K562 (cell line): ENCODE results near the gene JPT2. TPM values are rescaled to one million over a fixed set of nuclear protein-coding genes. Genes with fewer than 3 reads are reported as not detected.

Experiments
- BHLHE40 ChIP-seq: IDR thresholded peaks from 2 replicates; pipeline ENCODE4 v1.6.1; 2011; ENCODE audit warnings: low read length, improper control_type of control experiment
- CC2D1A ChIP-seq: fragments of 450-650 bp; IDR thresholded peaks from 2 replicates; pipeline ENCODE4 v1.6.1; 2017; ENCODE audit warnings: mild to moderate bottlenecking
- CLOCK ChIP-seq: fragments of 250-450 bp; sonication (Bioruptor Pico); IDR thresholded peaks from 2 replicates; pipeline ENCODE4 v1.4.0; 2020; ENCODE audit warnings: mild to moderate bottlenecking, moderate library complexity, borderline replicate concordance
- CTCFL ChIP-seq: IDR thresholded peaks from 2 replicates; pipeline ENCODE4 v1.6.1; 2011; ENCODE audit warnings: borderline replicate concordance, low read depth, mild to moderate bottlenecking, moderate library complexity, low read length; ENCODE audit not compliant: insufficient read depth, poor library complexity, severe bottlenecking
- E2F4 ChIP-seq: sonication (generic); formaldehyde crosslinking; IDR thresholded peaks from 2 replicates; pipeline ENCODE4 v1.8.0; 2022; ENCODE audit warnings: mild to moderate bottlenecking, low read depth, missing genetic modification reagents
- FOXM1 ChIP-seq, 2 experiments: fragments of 450-650 bp in 1 of 2; sonication (generic) in 1 of 2; formaldehyde crosslinking in 1 of 2; IDR thresholded peaks; 2 replicates each; pipeline versions ENCODE4 v1.6.1 to v1.9.0; 2017 to 2022; ENCODE audit warnings: low read depth in 2 of 2, mild to moderate bottlenecking in 2 of 2, missing genetic modification reagents in 1 of 2, moderate library complexity in 1 of 2
- KLF16 ChIP-seq: IDR thresholded peaks from 2 replicates; pipeline ENCODE4 v1.6.1; 2016; ENCODE audit warnings: antibody characterized with exemption
- MEIS2 ChIP-seq: fragments of 450-650 bp; IDR thresholded peaks from 2 replicates; pipeline ENCODE4 v1.6.1; 2014; ENCODE audit warnings: mild to moderate bottlenecking; ENCODE audit not compliant: partially characterized antibody
- MYC ChIP-seq, 2 experiments: fragments of 250-450 bp in 1 of 2; sonication (Bioruptor Pico) in 1 of 2; IDR thresholded peaks; 2 replicates each; pipeline versions ENCODE4 v1.5.1 to v1.6.1; 2012 to 2021; ENCODE audit warnings: low read depth in 2 of 2, borderline replicate concordance in 1 of 2, improper control_type of control experiment in 1 of 2, low read length in 1 of 2, mild to moderate bottlenecking in 1 of 2, moderate library complexity in 1 of 2
- RAD21 ChIP-seq, 2 experiments: fragments of 250-450 bp in 1 of 2; fragments of 450-650 bp in 1 of 2; sonication (Bioruptor Pico) in 1 of 2; formaldehyde crosslinking in 1 of 2; IDR thresholded peaks in 1 of 2; conservative IDR thresholded peaks in 1 of 2; 2 replicates each; pipeline versions ENCODE4 v1.4.0 to v1.8.0; 2020 to 2022; ENCODE audit warnings: mild to moderate bottlenecking in 2 of 2, moderate library complexity in 1 of 2
- RBM34 ChIP-seq: fragments of 200-400 bp; formaldehyde crosslinking; IDR thresholded peaks from 2 replicates; pipeline ENCODE4 v1.6.1; 2018; ENCODE audit warnings: low read length, borderline replicate concordance; ENCODE audit not compliant: insufficient read depth
- SMARCE1 ChIP-seq: fragments of 450-650 bp; IDR thresholded peaks from 2 replicates; pipeline ENCODE4 v1.7.1; 2016; ENCODE audit warnings: mild to moderate bottlenecking
- SP2 ChIP-seq: IDR thresholded peaks from 2 replicates; pipeline ENCODE4 v1.6.1; 2011; ENCODE audit warnings: mild to moderate bottlenecking, low read depth, low read length, moderate library complexity; ENCODE audit not compliant: poor library complexity, severe bottlenecking; ENCODE audit errors: extremely low read depth
- TAF1 ChIP-seq: IDR thresholded peaks from 2 replicates; pipeline ENCODE4 v1.6.1; 2011; ENCODE audit warnings: mild to moderate bottlenecking, low read length, moderate library complexity; ENCODE audit not compliant: insufficient read depth, control insufficient read depth, severe bottlenecking; ENCODE audit errors: extremely low read depth
- ZNF398 ChIP-seq: fragments of 250-450 bp; sonication (Bioruptor Pico); IDR thresholded peaks from 2 replicates; pipeline ENCODE4 v1.8.0; 2021; ENCODE audit warnings: moderate library complexity, mild to moderate bottlenecking, inconsistent platforms
- polyA plus RNA-seq, 8 experiments: library from polyadenylated mRNA; depleted of rRNA in 4 of 8; stranded (reverse) in 5 of 8; unstranded in 3 of 8; fragments of >200 nt; fragmentation: Nextera tagmentation in 2 of 8; fragmentation: Illumina TruSeq in 1 of 8; extraction: Ambion mirVana in 2 of 8; extraction: Trizol in 1 of 8; gene quantifications; 2 replicates each; pipeline versions ENCODE4 v1.2.1 to v1.2.3, GENCODE V29; 2011 to 2014; ENCODE audit warnings: inconsistent platforms in 1 of 8, missing spikeins in 1 of 8
- total RNA-seq, 7 experiments: library from RNA; depleted of rRNA in 6 of 7; stranded (reverse); fragments of >200 nt in 6 of 7; fragmentation: Illumina TruSeq in 2 of 7; extraction: Trizol in 2 of 7; gene quantifications; 2 replicates each; pipeline versions ENCODE4 v1.2.1 to v1.2.3, GENCODE V29; 2011 to 2021; ENCODE audit warnings: low replicate concordance in 1 of 7

Gene JPT2
- total and polyA plus RNA-seq, 9 of the 15 experiments (the other 6 are each of a cell fraction or from before 2014, with no cell fraction given) = 25.5 to 133 (median 106) TPM

GRCh38 chr16:1678500-1679098, 520 bp downstream of the JPT2 start (continued):
- TF ChIP-seq MYC (IDR thresholded peaks at IDR 0.05; ENCODE audit: low read depth, low read length) (no peak), MYC (CRISPR knock-in tag; IDR thresholded peaks at IDR 0.05; ENCODE audit: borderline replicate concordance, low read depth) (no peak), SP2 (no peak), E2F4 (CRISPR knock-in tag) (no peak), CLOCK (CRISPR knock-in tag) (no peak), CTCFL (no peak), KLF16 (no peak), MEIS2 (no peak), TAF1 (no peak), SMARCE1 (0 out of 2 replicates have a peak, but pooled peaks have one; percentile 20), BHLHE40 (no peak), RAD21 (CRISPR knock-in tag; conservative IDR thresholded peaks at IDR 0.05 in 1 of 2, IDR thresholded peaks at IDR 0.05 in 1 of 2) (no peak), FOXM1 (IDR thresholded peaks at IDR 0.05; ENCODE audit: low read depth) (no peak), FOXM1 (CRISPR knock-in tag; IDR thresholded peaks at IDR 0.05; ENCODE audit: low read depth) (no peak), RBM34 (no peak), ZNF398 (no peak), CC2D1A (no peak)
